Measurements from ENCODE around the gene SLC2A5.

Gene SLC2A5

GRCh38 chr1:9062846-9063245 lies 6.6 kb downstream of the SLC2A5 start:
- in situ Hi-C loops (cut with HindIII; ENCODE audit: low sequenced_read_pairs), result no loop called here

DNA sequence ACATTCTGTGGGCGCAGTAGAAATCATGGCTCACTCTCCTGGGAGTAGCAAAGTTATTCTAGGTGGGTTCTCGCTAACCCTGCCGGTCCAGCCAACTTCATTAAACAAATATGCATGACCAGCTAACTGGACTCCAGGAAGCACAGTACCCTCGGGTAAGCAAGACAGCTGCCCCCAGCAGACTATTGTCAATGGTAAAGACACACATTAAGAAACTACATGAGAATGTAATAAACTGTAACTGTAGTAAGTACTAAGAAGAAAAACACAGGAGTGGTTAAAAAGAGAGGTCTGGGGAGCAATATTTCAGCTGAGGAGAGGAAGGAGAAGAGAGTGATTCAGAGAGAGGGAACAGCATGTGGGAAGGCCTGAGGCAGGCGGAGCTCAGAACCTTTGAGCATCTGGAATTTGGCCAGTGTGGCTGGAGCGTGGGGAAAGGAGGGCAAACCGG lies 7.4 kb downstream of the SLC2A5 start:
- in situ Hi-C loops (cut with HindIII; ENCODE audit: low sequenced_read_pairs), result no loop called here

GRCh38 chr1:9061252-9061960 lies 8.0 kb downstream of the SLC2A5 start:
- in situ Hi-C loops (cut with HindIII; ENCODE audit: low sequenced_read_pairs), result no loop called here

DNA sequence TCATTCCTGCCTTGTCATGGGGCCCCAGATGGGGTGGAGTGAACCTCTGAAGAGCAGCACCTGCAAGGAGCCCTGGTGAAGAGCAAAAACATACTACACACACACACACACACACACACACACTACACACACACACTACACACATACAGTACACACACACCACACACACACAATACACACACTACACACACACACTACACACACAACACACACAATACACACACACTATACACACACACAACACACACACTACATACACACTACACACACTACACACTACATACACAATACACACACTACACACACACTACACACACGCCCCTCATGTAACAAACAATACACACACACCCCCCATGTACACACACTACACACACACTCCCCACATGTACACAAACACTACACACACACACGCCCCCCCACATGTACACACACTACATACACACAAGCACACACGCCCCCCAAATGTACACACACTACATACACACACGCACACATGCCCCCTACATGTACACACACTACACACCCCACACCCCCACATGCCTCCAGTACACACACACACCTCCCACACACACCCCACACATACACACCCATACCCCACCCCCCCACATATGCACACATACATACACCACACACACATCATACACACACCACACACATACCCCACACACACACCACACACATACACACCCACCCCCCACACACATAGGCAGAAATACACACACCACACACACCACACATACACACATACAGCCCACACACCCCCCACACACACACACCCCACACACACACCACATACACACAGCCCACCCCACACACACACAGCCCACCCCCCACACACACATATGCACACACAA lies 9.3 kb downstream of the SLC2A5 start:
- in situ Hi-C loops (cut with HindIII; ENCODE audit: low sequenced_read_pairs), result no loop called here

DNA sequence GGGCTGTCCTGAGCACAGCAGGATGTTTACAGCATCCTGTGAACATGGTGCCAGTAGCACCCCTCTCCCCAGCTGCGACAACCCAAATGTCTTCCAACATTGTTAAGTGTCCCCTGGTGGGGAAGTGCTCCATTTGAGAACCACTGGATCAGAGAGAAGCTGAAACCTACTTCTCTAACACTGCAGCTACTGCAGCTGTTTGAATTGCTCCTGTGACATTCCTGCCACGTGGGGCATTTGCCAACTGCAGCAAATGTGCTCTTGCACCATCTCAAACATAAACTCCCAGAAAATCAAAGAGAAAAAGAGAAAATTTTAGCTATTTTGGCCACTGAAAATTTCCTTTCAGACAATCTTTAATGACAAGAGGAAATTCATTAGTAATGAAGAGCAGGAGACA lies 11.0 kb downstream of the SLC2A5 start:
- in situ Hi-C loops (cut with HindIII; ENCODE audit: low sequenced_read_pairs), result no loop called here

DNA sequence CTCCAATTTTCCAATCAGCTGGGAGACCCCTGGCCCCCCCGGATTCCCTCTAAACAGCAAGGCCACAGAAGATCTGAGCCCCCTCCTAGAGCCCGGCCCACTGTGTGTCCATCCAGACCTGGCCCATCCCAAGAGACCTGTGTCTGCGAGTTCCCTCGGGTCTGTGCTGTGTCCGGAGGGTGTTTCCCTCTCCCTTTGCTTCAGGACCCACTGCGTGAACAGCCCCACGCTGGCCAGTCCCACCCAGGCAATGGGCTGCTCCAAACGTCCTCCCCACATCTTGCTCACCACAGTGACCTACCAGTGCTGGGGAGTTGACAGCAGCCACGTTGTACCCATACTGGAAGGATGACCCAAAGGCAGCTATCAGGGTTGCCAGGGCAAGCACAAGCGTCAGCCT lies 11.6 kb downstream of the SLC2A5 start:
- in situ Hi-C loops (cut with HindIII; ENCODE audit: low sequenced_read_pairs), result no loop called here

DNA sequence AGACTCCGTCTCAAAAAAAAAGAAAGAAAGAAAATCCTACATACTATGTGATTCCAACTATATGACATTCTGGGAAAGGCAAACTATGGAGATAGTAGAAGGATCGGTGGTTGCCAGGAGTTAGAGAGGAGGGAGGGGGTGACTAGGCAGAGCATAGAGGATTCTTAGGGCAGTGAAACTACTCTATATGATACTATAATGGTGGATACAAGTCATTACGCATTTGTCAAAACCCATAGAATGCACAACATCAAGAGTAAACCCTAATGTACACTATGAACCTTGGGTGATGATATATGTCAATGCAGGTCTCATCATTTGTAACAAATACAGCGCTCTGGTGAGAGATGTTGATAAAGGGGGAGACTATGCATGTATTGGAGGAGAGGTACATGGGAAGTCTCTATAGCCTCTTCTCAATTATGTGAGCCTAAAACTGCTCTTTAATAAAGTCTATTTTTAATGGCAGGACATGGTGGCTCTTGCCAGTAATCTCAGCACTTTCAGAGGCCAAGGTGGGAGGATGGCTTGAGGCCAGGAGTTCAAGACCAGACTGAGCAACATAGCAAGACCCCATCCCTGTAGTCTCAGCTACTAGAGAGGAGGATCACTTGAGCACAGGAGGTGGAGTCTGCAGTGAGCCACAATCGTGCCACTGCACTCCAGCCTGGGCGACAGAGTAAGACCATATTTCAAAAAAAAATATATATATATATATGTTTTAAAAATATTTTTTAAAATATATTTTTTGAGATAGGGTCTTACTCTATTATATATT lies 17.0 kb downstream of the SLC2A5 start:
- in situ Hi-C loops (cut with HindIII; ENCODE audit: low sequenced_read_pairs), result no loop called here

DNA sequence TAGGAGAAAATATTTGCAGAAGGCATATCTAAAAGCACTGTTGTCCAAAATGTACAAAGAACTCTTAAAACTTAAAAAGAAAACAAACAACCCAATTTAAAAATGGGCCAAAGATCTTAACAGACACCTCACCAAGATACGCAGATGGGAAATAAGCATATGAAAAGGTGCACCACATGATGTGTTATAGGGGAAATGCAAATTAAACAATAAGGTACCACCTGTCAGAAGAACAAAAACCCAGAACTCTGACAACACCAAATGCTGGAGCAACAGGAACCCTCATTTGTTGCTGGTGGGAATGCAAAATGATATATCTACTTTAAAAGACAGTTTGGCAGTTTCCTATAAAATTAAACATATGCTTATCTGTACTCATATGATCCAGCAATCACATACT lies 18.1 kb downstream of the SLC2A5 start:
- in situ Hi-C loops (cut with HindIII; ENCODE audit: low sequenced_read_pairs), result no loop called here

- in situ Hi-C loops (cut with HindIII; ENCODE audit: low sequenced_read_pairs), result no loop called here
These were observed 18.6 kb downstream of the SLC2A5 start for GRCh38 chr1:9050803-9051202.

- in situ Hi-C loops (cut with HindIII; ENCODE audit: low sequenced_read_pairs), result no loop called here
These were observed 20.9 kb downstream of the SLC2A5 start for GRCh38 chr1:9048551-9048950.

GRCh38 chr1:9047019-9047418 lies 22.4 kb downstream of the SLC2A5 start:
- in situ Hi-C loops (cut with HindIII; ENCODE audit: low sequenced_read_pairs), result no loop called here

DNA sequence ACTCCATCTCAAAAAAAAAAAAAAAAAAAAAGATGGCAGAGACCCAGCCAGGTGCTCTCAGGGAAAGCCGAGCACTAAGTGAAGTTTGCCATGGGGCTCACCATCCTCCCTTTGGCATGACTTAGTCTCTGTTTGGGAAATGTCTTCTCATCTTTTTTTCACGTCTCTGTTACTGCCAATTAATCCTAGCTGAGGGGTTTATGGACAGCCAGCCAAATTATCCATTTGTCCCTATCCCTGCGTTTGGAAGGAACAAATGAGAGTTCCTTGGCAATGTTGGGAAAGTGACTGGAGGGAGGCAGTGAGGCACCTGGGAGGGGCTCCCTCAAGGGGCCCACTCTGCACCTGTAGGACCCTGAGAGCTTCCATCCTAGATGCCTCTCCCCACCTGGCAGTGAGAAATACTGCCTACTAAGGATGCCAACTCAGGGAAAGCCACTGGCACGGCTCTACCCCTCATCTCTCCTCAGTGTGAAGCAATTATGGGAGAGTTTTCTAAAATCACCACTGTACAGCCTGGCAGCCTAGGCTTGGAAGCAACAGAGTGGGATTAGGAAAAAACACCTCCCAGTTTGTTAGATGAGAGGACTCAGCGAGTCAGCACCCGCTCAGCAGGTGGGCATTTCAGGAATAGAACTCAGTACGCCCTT lies 23.4 kb downstream of the SLC2A5 start:
- in situ Hi-C loops (cut with HindIII; ENCODE audit: low sequenced_read_pairs), result no loop called here

- in situ Hi-C loops (cut with HindIII; ENCODE audit: low sequenced_read_pairs), result no loop called here
These were observed 25.2 kb downstream of the SLC2A5 start for GRCh38 chr1:9044236-9044635.

GRCh38 chr1:9042272-9042671 lies 27.2 kb downstream of the SLC2A5 start:
- in situ Hi-C loops (cut with HindIII; ENCODE audit: low sequenced_read_pairs), result no loop called here

- in situ Hi-C loops (cut with HindIII; ENCODE audit: low sequenced_read_pairs), result no loop called here
These were observed 28.2 kb downstream of the SLC2A5 start for GRCh38 chr1:9041116-9041779.

GRCh38 chr1:9040659-9041030 lies 28.8 kb downstream of the SLC2A5 start:
- in situ Hi-C loops (cut with HindIII; ENCODE audit: low sequenced_read_pairs), result no loop called here

GRCh38 chr1:9039761-9040658 lies 29.4 kb downstream of the SLC2A5 start:
- in situ Hi-C loops (cut with HindIII; ENCODE audit: low sequenced_read_pairs), result no loop called here

GRCh38 chr1:9038881-9039760 lies 30.3 kb downstream of the SLC2A5 start:
- in situ Hi-C loops (cut with HindIII; ENCODE audit: low sequenced_read_pairs), result no loop called here

DNA sequence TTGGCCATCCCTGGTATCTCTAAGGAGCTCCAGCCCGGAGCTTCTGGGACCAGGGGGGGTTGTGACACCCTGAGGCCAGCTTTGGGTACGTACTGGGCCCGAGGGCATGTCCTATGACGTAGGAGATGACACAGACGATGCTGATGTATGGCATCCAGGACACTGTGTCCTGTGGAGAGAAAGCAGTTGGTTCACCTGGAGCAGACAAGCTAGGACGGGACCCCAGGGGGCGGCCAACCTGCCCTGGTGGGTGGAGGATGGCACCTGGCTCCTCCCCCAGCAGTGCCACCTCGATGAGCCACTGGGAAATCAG lies 31.1 kb downstream of the SLC2A5 start:
- in situ Hi-C loops (cut with HindIII; ENCODE audit: low sequenced_read_pairs), result no loop called here

Measured in endothelial cell of hepatic sinusoid (primary cell).